Bronchial epithelial cell (primary cell): ENCODE measurements around the gene SPON1. TPM values are rescaled to one million over a fixed set of nuclear protein-coding genes. Genes with fewer than 3 reads are reported as not detected.
A peak's percentile ranks its signal among the peaks of the same experiment; 100 is the strongest.

Experiments
- DNase-seq: peaks from one replicate; pipeline ENCODE4 v3.0.0-alpha.2; 2010; ENCODE audit warnings: low read depth
- FAIRE-seq: peaks from 2 replicates; lab custom pipeline; 2011; peaks lifted over from hg19 to GRCh38; lab: Jason Lieb, UNC
- H3K27me3 ChIP-seq: 2 replicates; pipeline ENCODE4 v1.5.1; 2011; ENCODE audit warnings: low read length; ENCODE audit not compliant: control insufficient read depth, insufficient read depth
- H3K36me3 ChIP-seq: 2 replicates; pipeline ENCODE4 v1.5.1; 2011; ENCODE audit warnings: low read length; ENCODE audit not compliant: control insufficient read depth, insufficient read depth
- H3K4me3 ChIP-seq: 2 replicates; pipeline ENCODE4 v1.5.1; 2011; ENCODE audit warnings: mild to moderate bottlenecking, low read depth, low read length, control low read depth
- CTCF ChIP-seq: IDR thresholded peaks from 2 replicates; pipeline ENCODE4 v1.5.1; 2011; ENCODE audit warnings: mild to moderate bottlenecking, moderate library complexity, low read length, control low read depth, inconsistent platforms; ENCODE audit not compliant: insufficient read depth, severe bottlenecking
- total RNA-seq: library from RNA; depleted of rRNA; stranded (reverse); fragments of >200 nt; gene quantifications from 2 replicates; pipeline ENCODE4 v1.2.1, GENCODE V29; 2014

The SPON1 gene
- total RNA-seq, 1 donor from 2014 or later: 0.26 TPM

GRCh38 chr11:13949876-13950275, 12.6 kb upstream of the SPON1 start:
- no peak for TF ChIP-seq CTCF
- Histone ChIP-seq H3K4me3 (no peak overlapping the region), H3K27me3 (peaks cover 8% of the 10 kb centered on the region), H3K36me3 (no peaks in the 10 kb centered on the region)
- FAIRE-seq (no peak), DNase-seq (peak; percentile 14)

DNA sequence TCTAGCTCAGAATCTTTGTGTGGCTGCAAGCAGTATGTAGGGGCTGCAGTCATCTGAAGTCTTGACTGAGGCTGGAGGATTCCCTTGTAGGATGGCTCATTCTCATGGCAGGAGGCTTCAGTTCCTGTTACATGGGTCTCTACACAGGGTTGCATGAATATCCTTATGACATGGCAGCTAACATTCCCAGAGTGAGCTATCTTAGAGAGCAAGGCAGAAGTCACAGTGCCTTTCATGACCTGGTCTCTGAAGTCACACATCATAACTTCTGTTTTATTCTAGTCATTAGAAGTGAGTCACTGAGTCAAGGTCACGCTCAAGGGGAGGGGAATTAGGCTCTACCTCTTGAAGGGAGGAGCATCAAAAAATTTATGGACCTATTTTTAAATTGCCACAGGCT, 10.3 kb upstream of the SPON1 start:
- DNase-seq (no peak), FAIRE-seq (no peak)
- H3K27me3 ChIP-seq: peaks cover 12% of the 10 kb centered on the region
- TF ChIP-seq CTCF: no peak
- no peak overlapping the region for H3K4me3 ChIP-seq
- no peaks in the 10 kb centered on the region for H3K36me3 ChIP-seq

DNA sequence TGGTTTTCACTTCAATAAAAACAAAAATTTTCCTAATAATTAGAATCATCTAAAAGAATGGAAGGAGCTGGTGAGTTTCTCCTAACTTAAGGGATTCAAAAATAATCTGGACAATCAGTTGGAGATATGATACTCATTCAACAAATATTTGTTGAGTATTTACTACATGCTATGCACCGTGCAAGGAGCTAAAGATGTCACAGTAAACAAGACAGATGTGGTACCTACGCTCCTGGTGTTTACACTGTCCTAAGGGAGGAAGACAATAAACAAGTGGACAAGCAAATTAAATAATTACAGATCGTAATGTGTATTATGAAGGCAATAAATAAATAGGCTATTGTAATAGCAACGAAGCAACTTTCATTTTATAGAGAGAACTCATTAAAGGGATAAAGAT, 9.9 kb upstream of the SPON1 start:
- DNase-seq: no peak
- peaks cover 15% of the 10 kb centered on the region for H3K27me3 ChIP-seq
- no peaks in the 10 kb centered on the region for H3K36me3 ChIP-seq
- no peak for TF ChIP-seq CTCF
- H3K4me3 ChIP-seq: no peak overlapping the region
- no peak for FAIRE-seq

GRCh38 chr11:13954591-13954990, 7.9 kb upstream of the SPON1 start:
- no peak for TF ChIP-seq CTCF
- Histone ChIP-seq H3K36me3 (no peaks in the 10 kb centered on the region), H3K27me3 (peaks cover 13% of the 10 kb centered on the region), H3K4me3 (no peak overlapping the region)
- no peak for FAIRE-seq
- DNase-seq: no peak

DNA sequence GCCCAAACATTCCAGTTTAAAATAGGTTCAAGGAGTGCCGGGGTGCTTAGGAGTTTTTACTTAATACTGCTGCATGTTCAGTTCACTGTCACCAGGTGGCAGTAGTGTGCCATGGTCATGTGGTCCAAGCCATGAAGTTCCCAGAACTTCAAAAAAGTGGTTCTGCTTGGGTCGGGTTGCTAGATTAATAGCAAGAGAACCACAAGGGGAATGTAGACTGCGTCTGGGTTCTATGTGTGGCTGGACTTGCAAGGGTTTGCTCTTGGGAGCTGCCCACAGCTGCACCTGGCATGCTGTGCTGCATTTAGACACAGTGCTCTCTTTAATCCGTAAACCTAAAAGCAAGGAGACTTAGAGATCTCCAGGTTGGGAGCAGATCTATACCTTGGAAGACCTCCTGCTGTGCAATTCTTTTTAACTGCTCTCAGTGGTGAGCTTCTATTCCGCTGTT, 6.5 kb upstream of the SPON1 start:
- DNase-seq: peak; percentile 55
- Histone ChIP-seq H3K36me3 (no peaks in the 10 kb centered on the region), H3K27me3 (peaks cover 21% of the 10 kb centered on the region), H3K4me3 (no peak overlapping the region)
- TF ChIP-seq CTCF: peak; percentile 73
- no peak for FAIRE-seq

- Histone ChIP-seq H3K36me3 (no peaks in the 10 kb centered on the region), H3K27me3 (peaks cover 29% of the 10 kb centered on the region), H3K4me3 (no peak overlapping the region)
- DNase-seq (no peak), FAIRE-seq (no peak)
- TF ChIP-seq CTCF: no peak
These were observed 5.5 kb upstream of the SPON1 start for GRCh38 chr11:13956988-13957387.
